ENCODE measurements around the gene HOXB13.

HOXB13 gene

DNA sequence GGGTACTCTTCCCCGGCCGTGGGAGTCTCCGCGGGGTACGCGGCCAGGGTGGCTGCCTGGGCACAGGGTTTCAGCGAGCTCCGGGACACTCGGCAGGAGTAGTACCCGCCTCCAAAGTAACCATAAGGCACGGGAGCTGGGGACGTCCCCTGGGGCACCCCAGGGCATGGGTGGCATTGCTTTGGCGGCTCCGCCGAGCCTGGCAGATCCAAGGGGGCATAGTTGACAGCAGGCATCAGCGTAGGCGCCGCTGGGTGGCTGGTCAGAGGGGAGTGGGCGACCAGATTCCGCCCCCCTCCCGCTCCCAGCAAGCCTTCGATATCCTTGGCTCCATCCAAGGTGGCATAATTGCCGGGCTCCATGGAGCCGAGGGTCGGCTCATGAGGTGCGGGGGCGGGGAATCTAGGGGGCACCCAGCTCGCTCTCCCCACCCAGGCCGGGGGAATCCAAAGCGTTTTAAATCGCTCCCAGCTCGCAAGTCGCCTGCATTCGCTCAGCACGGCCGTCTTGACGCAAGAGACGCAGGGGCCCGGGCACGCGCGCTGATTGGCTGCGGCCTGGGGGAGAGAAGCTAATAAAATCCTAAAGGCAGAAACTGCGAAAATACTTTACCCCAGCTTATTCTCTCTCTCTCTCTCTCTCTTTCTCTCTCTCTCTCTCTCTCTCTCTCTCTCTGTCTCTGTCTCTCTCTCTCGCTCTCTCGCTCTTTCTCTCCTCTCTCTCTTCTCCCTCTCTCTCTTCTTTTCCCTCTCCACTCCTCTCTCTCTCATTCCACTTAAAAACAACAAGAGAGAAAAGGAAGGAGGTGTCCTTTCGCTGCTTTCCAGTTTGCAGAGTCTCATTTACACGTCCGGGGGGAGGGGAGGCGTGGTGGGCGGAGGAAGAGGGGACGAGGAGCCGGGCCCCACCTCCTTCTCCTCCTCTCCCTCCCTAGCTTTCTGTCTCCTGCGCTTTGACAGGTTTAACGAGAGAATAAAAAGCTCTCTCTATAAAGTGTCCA lies at the start of gene HOXB13:
Gene HOXB13 (minus strand): TSS at position 519 of the 1,000 bp plus-strand sequence. CDS start 157 bp downstream, at position 362.
- peak within 1 kb of the TSS; percentile 42 for H3K4me3 ChIP-seq (ENCODE audit: low read depth, low read length)
- no peak within 1 kb of the TSS for H2AFZ ChIP-seq (ENCODE audit: low read length, unreplicated experiment)
- no peaks in the 10 kb centered on the region for H3K36me3 ChIP-seq (ENCODE audit: insufficient read depth, low read length)
- H3K27me3 ChIP-seq (ENCODE audit: insufficient read depth, low read length), result peaks cover 98% of the 10 kb centered on the region
- no peaks in the 10 kb centered on the region for H3K79me2 ChIP-seq (ENCODE audit: control insufficient read depth, insufficient read depth, low read length, unreplicated experiment)
- no peak within 1 kb of the TSS for H3K27ac ChIP-seq (ENCODE audit: low read depth, low read length)
- no peaks in the 10 kb centered on the region for H3K4me1 ChIP-seq (ENCODE audit: control insufficient read depth, insufficient read depth, low read length, unreplicated experiment)

DNA sequence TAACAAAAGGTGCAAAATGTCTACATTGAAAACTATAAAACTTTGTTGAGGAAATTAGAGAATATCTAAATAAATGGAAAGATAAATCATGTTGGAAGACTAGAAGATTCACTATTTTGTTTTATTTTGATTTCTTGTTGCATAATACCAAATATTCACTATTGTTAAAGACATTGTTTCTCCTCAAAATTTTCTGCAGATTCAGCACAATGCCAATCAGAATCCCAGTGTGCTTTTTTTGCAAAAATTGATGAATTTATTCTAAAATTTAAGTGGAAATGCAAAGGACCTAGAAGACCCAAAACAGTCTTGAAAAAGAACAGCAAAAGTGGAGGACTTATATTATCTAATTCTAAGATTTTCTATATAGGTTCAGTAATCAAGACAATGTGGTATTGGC lies 48.1 kb upstream of the HOXB13 start:
- Histone ChIP-seq H2AFZ (ENCODE audit: low read length, unreplicated experiment) (no peak overlapping the region), H3K27me3 (ENCODE audit: insufficient read depth, low read length) (peaks cover 29% of the 10 kb centered on the region), H3K4me3 (ENCODE audit: low read depth, low read length) (no peak overlapping the region)

GRCh38 chr17:48773245-48773644 lies 44.7 kb upstream of the HOXB13 start:
- Histone ChIP-seq H3K27ac (ENCODE audit: low read depth, low read length) (no peak overlapping the region), H2AFZ (ENCODE audit: low read length, unreplicated experiment) (no peak overlapping the region), H3K4me3 (ENCODE audit: low read depth, low read length) (no peak overlapping the region), H3K79me2 (ENCODE audit: control insufficient read depth, insufficient read depth, low read length, unreplicated experiment) (no peaks in the 10 kb centered on the region), H3K27me3 (ENCODE audit: insufficient read depth, low read length) (peaks cover 33% of the 10 kb centered on the region), H3K36me3 (ENCODE audit: insufficient read depth, low read length) (no peaks in the 10 kb centered on the region), H3K4me1 (ENCODE audit: control insufficient read depth, insufficient read depth, low read length, unreplicated experiment) (no peaks in the 10 kb centered on the region)

More for the DNA sequence above, 48.1 kb upstream of the HOXB13 start:
- Histone ChIP-seq H3K27ac (ENCODE audit: low read depth, low read length) (no peak overlapping the region), H3K4me1 (ENCODE audit: control insufficient read depth, insufficient read depth, low read length, unreplicated experiment) (no peaks in the 10 kb centered on the region), H3K79me2 (ENCODE audit: control insufficient read depth, insufficient read depth, low read length, unreplicated experiment) (no peaks in the 10 kb centered on the region), H3K36me3 (ENCODE audit: insufficient read depth, low read length) (no peaks in the 10 kb centered on the region)

- no peaks in the 10 kb centered on the region for H3K79me2 ChIP-seq (ENCODE audit: control insufficient read depth, insufficient read depth, low read length, unreplicated experiment)
- peaks cover 41% of the 10 kb centered on the region for H3K27me3 ChIP-seq (ENCODE audit: insufficient read depth, low read length)
- no peaks in the 10 kb centered on the region for H3K36me3 ChIP-seq (ENCODE audit: insufficient read depth, low read length)
- no peaks in the 10 kb centered on the region for H3K4me1 ChIP-seq (ENCODE audit: control insufficient read depth, insufficient read depth, low read length, unreplicated experiment)
- no peak overlapping the region for H3K27ac ChIP-seq (ENCODE audit: low read depth, low read length)
- no peak overlapping the region for H3K4me3 ChIP-seq (ENCODE audit: low read depth, low read length)
- no peak overlapping the region for H2AFZ ChIP-seq (ENCODE audit: low read length, unreplicated experiment)
These were observed 42.4 kb upstream of the HOXB13 start for GRCh38 chr17:48770954-48771353.

GRCh38 chr17:48769009-48769675 lies 40.6 kb upstream of the HOXB13 start:
- Histone ChIP-seq H3K4me1 (ENCODE audit: control insufficient read depth, insufficient read depth, low read length, unreplicated experiment) (no peaks in the 10 kb centered on the region), H3K79me2 (ENCODE audit: control insufficient read depth, insufficient read depth, low read length, unreplicated experiment) (no peaks in the 10 kb centered on the region), H2AFZ (ENCODE audit: low read length, unreplicated experiment) (no peak overlapping the region), H3K27ac (ENCODE audit: low read depth, low read length) (no peak overlapping the region), H3K27me3 (ENCODE audit: insufficient read depth, low read length) (peaks cover 55% of the 10 kb centered on the region), H3K4me3 (ENCODE audit: low read depth, low read length) (no peak overlapping the region), H3K36me3 (ENCODE audit: insufficient read depth, low read length) (no peaks in the 10 kb centered on the region)

DNA sequence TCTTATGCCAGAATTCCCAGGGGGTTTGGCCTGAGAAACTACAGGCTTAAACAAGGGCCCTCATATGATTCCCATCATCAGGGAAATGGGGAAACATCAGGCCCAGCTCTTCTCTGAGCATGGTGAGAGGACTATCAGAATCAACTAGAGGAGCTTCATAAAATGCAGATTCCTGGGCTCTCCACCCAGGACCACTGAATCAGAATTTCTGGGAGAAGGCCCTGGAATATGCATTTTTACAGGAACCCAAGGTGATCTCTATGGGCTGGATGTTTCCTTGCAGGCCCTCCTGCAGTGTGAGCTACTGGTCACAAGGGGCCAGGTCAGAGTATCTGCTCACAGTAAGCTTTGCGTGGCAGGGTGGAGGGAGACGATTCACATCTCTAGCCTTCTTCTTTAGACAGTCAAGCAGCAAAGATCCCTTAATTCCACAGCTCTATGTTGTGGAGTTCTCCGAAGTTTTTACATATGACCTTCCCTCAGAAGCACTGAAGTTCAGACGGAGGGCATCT lies 38.8 kb upstream of the HOXB13 start:
- H3K79me2 ChIP-seq (ENCODE audit: control insufficient read depth, insufficient read depth, low read length, unreplicated experiment), result no peaks in the 10 kb centered on the region
- H3K27ac ChIP-seq (ENCODE audit: low read depth, low read length), result no peak overlapping the region
- no peaks in the 10 kb centered on the region for H3K4me1 ChIP-seq (ENCODE audit: control insufficient read depth, insufficient read depth, low read length, unreplicated experiment)
- no peak overlapping the region for H2AFZ ChIP-seq (ENCODE audit: low read length, unreplicated experiment)
- H3K36me3 ChIP-seq (ENCODE audit: insufficient read depth, low read length), result no peaks in the 10 kb centered on the region
- peaks cover 71% of the 10 kb centered on the region for H3K27me3 ChIP-seq (ENCODE audit: insufficient read depth, low read length)
- no peak overlapping the region for H3K4me3 ChIP-seq (ENCODE audit: low read depth, low read length)

DNA sequence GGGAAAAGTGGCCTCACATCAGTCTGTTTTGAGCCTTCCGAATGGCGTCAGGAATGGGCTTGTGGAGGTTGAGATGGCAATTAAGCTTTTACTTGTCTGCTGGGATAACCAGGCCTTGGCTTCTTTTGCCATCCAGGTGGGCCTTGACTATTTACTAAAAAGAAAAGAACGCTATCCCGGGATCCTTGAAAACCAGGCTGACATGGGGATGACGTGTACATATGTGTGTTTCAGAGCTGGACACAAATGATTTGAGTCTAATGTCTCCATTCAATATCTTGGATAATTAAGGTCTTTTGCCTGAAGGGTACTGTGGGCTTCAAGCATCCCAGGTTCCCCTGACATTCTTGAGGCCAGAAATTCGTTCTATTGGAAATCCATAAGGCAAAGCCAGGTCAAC lies 32.6 kb upstream of the HOXB13 start:
- Histone ChIP-seq H2AFZ (ENCODE audit: low read length, unreplicated experiment) (no peak overlapping the region), H3K27me3 (ENCODE audit: insufficient read depth, low read length) (peaks cover 87% of the 10 kb centered on the region), H3K4me1 (ENCODE audit: control insufficient read depth, insufficient read depth, low read length, unreplicated experiment) (no peaks in the 10 kb centered on the region), H3K4me3 (ENCODE audit: low read depth, low read length) (no peak overlapping the region), H3K36me3 (ENCODE audit: insufficient read depth, low read length) (no peaks in the 10 kb centered on the region), H3K79me2 (ENCODE audit: control insufficient read depth, insufficient read depth, low read length, unreplicated experiment) (no peaks in the 10 kb centered on the region), H3K27ac (ENCODE audit: low read depth, low read length) (no peak overlapping the region)

DNA sequence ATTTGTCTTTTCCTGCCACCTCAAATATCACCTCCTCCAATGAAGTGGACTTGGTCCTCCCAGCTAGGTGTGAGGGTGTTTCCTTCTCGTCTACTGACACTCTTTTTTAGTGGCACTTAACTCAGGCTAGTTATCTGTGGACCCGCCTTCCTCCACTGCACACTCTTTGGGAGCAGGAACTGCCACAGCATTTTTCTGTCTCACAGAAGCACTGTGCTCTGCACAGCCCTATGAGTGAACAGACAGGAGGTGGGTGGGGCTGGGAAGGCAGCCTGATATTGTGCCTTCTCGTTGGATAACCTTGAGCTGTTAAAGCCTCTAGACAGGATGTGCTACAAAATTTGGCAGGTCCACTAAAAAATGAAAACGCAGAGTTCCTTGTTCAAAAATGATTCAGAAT lies 31.9 kb upstream of the HOXB13 start:
- Histone ChIP-seq H3K79me2 (ENCODE audit: control insufficient read depth, insufficient read depth, low read length, unreplicated experiment) (no peaks in the 10 kb centered on the region), H3K27ac (ENCODE audit: low read depth, low read length) (no peak overlapping the region), H3K36me3 (ENCODE audit: insufficient read depth, low read length) (no peaks in the 10 kb centered on the region), H3K27me3 (ENCODE audit: insufficient read depth, low read length) (peaks cover 87% of the 10 kb centered on the region), H2AFZ (ENCODE audit: low read length, unreplicated experiment) (no peak overlapping the region), H3K4me1 (ENCODE audit: control insufficient read depth, insufficient read depth, low read length, unreplicated experiment) (no peaks in the 10 kb centered on the region), H3K4me3 (ENCODE audit: low read depth, low read length) (no peak overlapping the region)

- H3K4me1 ChIP-seq (ENCODE audit: control insufficient read depth, insufficient read depth, low read length, unreplicated experiment), result no peaks in the 10 kb centered on the region
- peaks cover 87% of the 10 kb centered on the region for H3K27me3 ChIP-seq (ENCODE audit: insufficient read depth, low read length)
- no peak overlapping the region for H2AFZ ChIP-seq (ENCODE audit: low read length, unreplicated experiment)
- H3K36me3 ChIP-seq (ENCODE audit: insufficient read depth, low read length), result no peaks in the 10 kb centered on the region
- H3K27ac ChIP-seq (ENCODE audit: low read depth, low read length), result no peak overlapping the region
- H3K79me2 ChIP-seq (ENCODE audit: control insufficient read depth, insufficient read depth, low read length, unreplicated experiment), result no peaks in the 10 kb centered on the region
- H3K4me3 ChIP-seq (ENCODE audit: low read depth, low read length), result no peak overlapping the region
These were observed 30.7 kb upstream of the HOXB13 start for GRCh38 chr17:48759288-48759687.

DNA sequence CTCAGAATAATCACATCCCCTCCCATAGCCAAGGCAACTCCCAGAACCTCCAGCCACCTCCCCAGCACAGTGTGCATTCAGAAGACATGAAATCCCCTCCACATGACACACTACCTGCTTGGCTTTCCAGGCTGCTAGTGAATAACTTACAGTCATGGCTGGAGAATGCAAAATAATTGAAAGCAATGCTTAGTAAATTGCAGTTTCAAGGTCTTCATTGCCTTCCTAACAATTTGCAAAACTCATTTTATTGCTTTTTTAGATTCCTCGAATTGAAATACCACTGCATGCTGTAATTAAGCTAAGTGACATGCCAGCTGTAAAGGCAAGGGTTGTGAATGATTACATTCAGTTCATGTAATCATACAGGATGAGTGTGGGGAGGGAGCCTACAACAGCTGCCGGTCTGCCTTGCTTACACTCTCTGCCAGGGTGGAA lies 29.0 kb upstream of the HOXB13 start:
- Histone ChIP-seq H3K36me3 (ENCODE audit: insufficient read depth, low read length) (no peaks in the 10 kb centered on the region), H2AFZ (ENCODE audit: low read length, unreplicated experiment) (no peak overlapping the region), H3K4me1 (ENCODE audit: control insufficient read depth, insufficient read depth, low read length, unreplicated experiment) (peaks cover 9% of the 10 kb centered on the region), H3K27ac (ENCODE audit: low read depth, low read length) (no peak overlapping the region), H3K4me3 (ENCODE audit: low read depth, low read length) (no peak overlapping the region), H3K79me2 (ENCODE audit: control insufficient read depth, insufficient read depth, low read length, unreplicated experiment) (no peaks in the 10 kb centered on the region), H3K27me3 (ENCODE audit: insufficient read depth, low read length) (peaks cover 87% of the 10 kb centered on the region)

Measured in ACC112 (cell line).